ENCODE measurements around the gene IL4R. TPM values are rescaled to one million over a fixed set of nuclear protein-coding genes. Genes with fewer than 3 reads are reported as not detected.

IL4R gene
- polyA plus RNA-seq, 2 donors = 51.1 to 60.0 TPM

DNA sequence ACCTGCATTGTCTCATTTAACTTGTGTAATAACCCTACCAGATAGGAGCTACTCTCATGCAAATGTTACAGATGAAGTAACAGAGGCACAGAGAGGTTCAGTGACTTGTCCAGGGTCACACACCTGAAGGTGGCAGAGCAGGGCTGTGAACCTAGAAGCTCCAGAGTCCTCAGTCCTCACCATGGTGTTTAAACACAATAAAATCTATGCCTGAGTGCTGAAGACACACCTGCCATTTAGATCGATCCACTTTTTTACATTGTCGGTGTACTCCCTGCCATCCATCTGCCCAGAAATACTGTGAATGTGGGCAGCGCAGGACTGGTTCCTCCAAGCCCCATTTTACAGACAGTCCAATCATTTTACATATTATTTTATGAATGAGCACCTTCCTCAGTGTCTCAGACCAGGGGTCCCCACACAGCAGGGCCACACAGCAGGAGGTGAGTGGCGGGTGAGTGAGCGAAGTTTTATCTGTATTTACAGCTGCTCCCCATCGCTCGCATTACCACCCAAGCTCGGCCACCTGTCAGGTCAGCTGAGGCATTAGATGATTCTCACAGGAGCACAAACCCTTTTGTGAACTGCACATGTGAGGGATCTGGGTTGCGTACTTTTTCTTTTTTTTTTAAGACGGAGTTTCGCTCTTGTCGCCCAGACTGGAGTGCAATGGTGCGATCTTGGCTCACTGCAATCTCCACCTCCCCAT lies 5.6 kb downstream of the IL4R start:
- peaks cover 0 to 30% of the 10 kb centered on the region in 2 donors for H3K4me1 ChIP-seq (ENCODE audit: control insufficient read depth in 2 of 2, insufficient read depth in 2 of 2, low read length in 1 of 2)
- H3K27me3 ChIP-seq (ENCODE audit: control insufficient read depth in 1 of 2, insufficient read depth in 2 of 2, low read length in 2 of 2) = no peaks in the 10 kb centered on the region
- H3K36me3 ChIP-seq (ENCODE audit: control insufficient read depth in 2 of 2, insufficient read depth in 2 of 2, low read length in 1 of 2) = no peaks in the 10 kb centered on the region
- WGBS, 2 donors = 80 to 91% methylated on average over 13 of the region's 13 CpGs
- H3K4me3 ChIP-seq (ENCODE audit: low read depth in 1 of 2, low read length in 2 of 2) = no peak overlapping the region
- peak overlapping the region; percentile 96 to 98 for H3K27ac ChIP-seq (ENCODE audit: low read depth in 2 of 2, low read length in 1 of 2)
- H3K9me3 ChIP-seq (ENCODE audit: control insufficient read depth in 2 of 2, insufficient read depth in 1 of 2, low read depth in 1 of 2, low read length in 1 of 2) = no peaks in the 10 kb centered on the region

GRCh38 chr16:27320261-27321012 lies 6.7 kb downstream of the IL4R start:
- Histone ChIP-seq H3K4me1 (ENCODE audit: control insufficient read depth in 2 of 2, insufficient read depth in 2 of 2, low read length in 1 of 2) (peaks cover 0 to 31% of the 10 kb centered on the region in 2 donors), H3K9me3 (ENCODE audit: control insufficient read depth in 2 of 2, insufficient read depth in 1 of 2, low read depth in 1 of 2, low read length in 1 of 2) (no peaks in the 10 kb centered on the region), H3K4me3 (ENCODE audit: low read depth in 1 of 2, low read length in 2 of 2) (no peak overlapping the region), H3K27ac (ENCODE audit: low read depth in 2 of 2, low read length in 1 of 2) (peak overlapping the region; percentile 55 to 96), H3K27me3 (ENCODE audit: control insufficient read depth in 1 of 2, insufficient read depth in 2 of 2, low read length in 2 of 2) (no peaks in the 10 kb centered on the region), H3K36me3 (ENCODE audit: control insufficient read depth in 2 of 2, insufficient read depth in 2 of 2, low read length in 1 of 2) (peaks cover 0 to 3% of the 10 kb centered on the region in 2 donors)
- 59 to 64% methylated on average over 12 of the region's 12 CpGs for WGBS, 2 donors

GRCh38 chr16:27321013-27321915 lies 7.5 kb downstream of the IL4R start:
- Histone ChIP-seq H3K27ac (ENCODE audit: low read depth in 2 of 2, low read length in 1 of 2) (peak overlapping the region; percentile 78 to 91), H3K4me3 (ENCODE audit: low read depth in 1 of 2, low read length in 2 of 2) (no peak overlapping the region), H3K36me3 (ENCODE audit: control insufficient read depth in 2 of 2, insufficient read depth in 2 of 2, low read length in 1 of 2) (peaks cover 0 to 3% of the 10 kb centered on the region in 2 donors), H3K27me3 (ENCODE audit: control insufficient read depth in 1 of 2, insufficient read depth in 2 of 2, low read length in 2 of 2) (no peaks in the 10 kb centered on the region), H3K4me1 (ENCODE audit: control insufficient read depth in 2 of 2, insufficient read depth in 2 of 2, low read length in 1 of 2) (peaks cover 5 to 31% of the 10 kb centered on the region in 2 donors), H3K9me3 (ENCODE audit: control insufficient read depth in 2 of 2, insufficient read depth in 1 of 2, low read depth in 1 of 2, low read length in 1 of 2) (no peaks in the 10 kb centered on the region)
- WGBS, 2 donors = 61 to 74% methylated on average over 7 of the region's 7 CpGs

DNA sequence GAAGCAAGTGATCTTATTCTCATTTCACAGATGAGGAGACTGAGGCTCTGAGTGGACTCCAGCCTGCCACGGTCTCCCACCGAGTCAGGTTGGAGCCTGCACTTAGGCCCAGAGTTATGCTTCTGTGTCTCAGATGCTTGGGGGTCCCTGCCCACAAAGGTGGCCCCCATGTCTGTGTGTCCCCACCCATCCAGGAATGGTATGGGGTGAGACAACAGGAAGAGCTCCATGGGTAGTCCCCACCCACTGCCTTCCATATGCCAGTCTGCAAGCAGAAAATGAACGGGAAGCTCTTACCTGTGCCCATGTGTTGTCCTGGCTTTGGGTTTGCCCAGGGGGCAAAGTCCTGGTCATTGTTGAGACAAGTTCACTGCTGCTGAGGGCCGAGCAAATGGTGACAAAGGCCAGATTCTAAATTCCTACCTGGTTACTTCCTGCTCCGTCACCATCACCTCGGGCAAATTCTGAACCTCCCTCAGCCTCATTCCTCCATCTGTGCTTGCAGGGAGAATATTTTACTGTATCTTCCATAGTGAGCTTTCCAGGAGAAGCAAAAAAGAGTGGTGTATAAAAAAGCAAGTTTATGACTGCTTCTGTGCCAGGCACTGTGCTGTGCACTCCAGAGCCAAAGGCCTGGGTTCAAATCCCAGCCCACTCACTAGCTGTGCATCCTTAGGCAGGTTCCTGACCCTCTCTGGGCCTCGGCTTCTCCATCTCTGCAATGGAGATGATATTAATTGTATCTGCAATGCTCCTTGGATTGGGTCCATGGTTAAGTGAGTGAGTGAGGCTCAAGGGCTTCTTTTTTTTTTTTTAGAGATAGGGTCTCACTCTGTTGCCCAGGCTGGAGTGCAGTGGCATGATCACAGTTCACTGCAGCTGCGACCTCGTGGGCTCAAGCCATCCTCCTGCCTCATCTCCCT lies 9.3 kb downstream of the IL4R start:
- Histone ChIP-seq H3K9me3 (ENCODE audit: control insufficient read depth in 2 of 2, insufficient read depth in 1 of 2, low read depth in 1 of 2, low read length in 1 of 2) (no peaks in the 10 kb centered on the region), H3K4me3 (ENCODE audit: low read depth in 1 of 2, low read length in 2 of 2) (no peak overlapping the region), H3K36me3 (ENCODE audit: control insufficient read depth in 2 of 2, insufficient read depth in 2 of 2, low read length in 1 of 2) (peaks cover 0 to 3% of the 10 kb centered on the region in 2 donors), H3K27ac (ENCODE audit: low read depth in 2 of 2, low read length in 1 of 2) (peak overlapping the region; percentile 90 to 99), H3K4me1 (ENCODE audit: control insufficient read depth in 2 of 2, insufficient read depth in 2 of 2, low read length in 1 of 2) (peaks cover 7 to 33% of the 10 kb centered on the region in 2 donors), H3K27me3 (ENCODE audit: control insufficient read depth in 1 of 2, insufficient read depth in 2 of 2, low read length in 2 of 2) (no peaks in the 10 kb centered on the region)
- 70% methylated on average over 9 of the region's 9 CpGs for WGBS, 2 donors

DNA sequence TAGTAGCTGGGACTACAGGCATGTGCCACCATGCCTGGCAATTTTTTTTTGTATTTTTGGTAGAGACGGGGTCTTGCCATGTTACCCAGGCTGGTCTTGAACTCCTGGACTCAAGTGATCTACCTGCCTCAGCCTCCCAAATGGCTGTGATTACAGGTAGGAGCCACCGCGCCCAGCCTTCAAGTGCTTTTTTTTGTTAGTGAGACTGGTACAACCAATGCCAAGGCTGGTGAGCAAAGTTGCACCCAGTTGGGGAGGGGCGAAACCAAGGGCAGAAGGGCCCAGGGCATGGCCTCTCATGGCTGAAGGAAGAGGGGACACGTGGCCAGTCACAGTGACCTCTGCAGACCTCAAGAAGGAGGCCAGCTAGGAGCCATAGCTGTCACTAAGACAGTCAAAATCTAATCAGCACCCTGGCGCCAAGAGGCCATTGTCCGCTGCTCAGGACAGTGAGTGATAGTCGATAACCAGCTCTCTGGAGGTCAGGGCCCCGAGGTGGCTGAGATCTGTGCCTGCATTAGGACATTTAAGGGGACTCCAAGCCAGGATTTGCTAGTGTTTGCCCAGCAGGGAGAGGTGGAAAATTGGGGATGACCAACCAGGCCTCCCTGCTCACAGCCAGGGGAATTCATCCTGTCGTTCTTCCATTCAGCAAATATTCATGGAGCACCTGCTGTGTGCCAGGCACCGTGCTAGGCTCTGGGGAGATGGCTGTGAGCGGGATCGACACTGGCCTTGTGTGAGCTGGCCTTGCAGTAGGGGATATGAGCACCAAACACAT lies 10.2 kb downstream of the IL4R start:
- H3K36me3 ChIP-seq (ENCODE audit: control insufficient read depth in 2 of 2, insufficient read depth in 2 of 2, low read length in 1 of 2) = peaks cover 0 to 3% of the 10 kb centered on the region in 2 donors
- no peak overlapping the region for H3K4me3 ChIP-seq (ENCODE audit: low read depth in 1 of 2, low read length in 2 of 2)
- H3K27me3 ChIP-seq (ENCODE audit: control insufficient read depth in 1 of 2, insufficient read depth in 2 of 2, low read length in 2 of 2) = no peaks in the 10 kb centered on the region
- WGBS, 2 donors = 77 to 82% methylated on average over 13 of the region's 13 CpGs
- peaks cover 7 to 29% of the 10 kb centered on the region in 2 donors for H3K4me1 ChIP-seq (ENCODE audit: control insufficient read depth in 2 of 2, insufficient read depth in 2 of 2, low read length in 1 of 2)
- H3K27ac ChIP-seq (ENCODE audit: low read depth in 2 of 2, low read length in 1 of 2) = peak overlapping the region; percentile 90 to 99
- no peaks in the 10 kb centered on the region for H3K9me3 ChIP-seq (ENCODE audit: control insufficient read depth in 2 of 2, insufficient read depth in 1 of 2, low read depth in 1 of 2, low read length in 1 of 2)

DNA sequence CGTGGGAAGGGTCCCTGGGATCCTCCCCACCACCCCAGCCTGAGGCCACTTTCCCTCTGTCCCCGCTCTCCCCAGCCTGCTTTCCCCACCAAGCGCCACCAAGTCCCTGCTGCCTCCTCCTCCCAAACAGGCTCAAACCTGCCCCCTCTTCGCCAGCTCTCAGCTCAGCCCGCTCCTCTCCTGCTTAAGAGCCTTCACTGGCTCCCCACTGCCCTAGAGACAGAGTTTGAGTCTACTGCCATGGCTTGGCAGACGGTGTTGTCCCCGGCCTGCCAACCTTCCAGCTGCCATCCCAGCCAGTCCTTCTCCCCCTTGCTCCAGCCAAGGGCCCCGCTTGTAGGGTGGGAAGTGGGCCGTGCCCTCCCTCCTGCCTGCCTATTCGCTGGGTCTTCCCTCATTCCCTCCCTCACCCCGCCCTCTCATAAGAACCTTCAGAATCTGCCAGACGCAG lies 11.1 kb downstream of the IL4R start:
- Histone ChIP-seq H3K27me3 (ENCODE audit: control insufficient read depth in 1 of 2, insufficient read depth in 2 of 2, low read length in 2 of 2) (no peaks in the 10 kb centered on the region), H3K4me1 (ENCODE audit: control insufficient read depth in 2 of 2, insufficient read depth in 2 of 2, low read length in 1 of 2) (peaks cover 7 to 23% of the 10 kb centered on the region in 2 donors), H3K36me3 (ENCODE audit: control insufficient read depth in 2 of 2, insufficient read depth in 2 of 2, low read length in 1 of 2) (peaks cover 0 to 3% of the 10 kb centered on the region in 2 donors), H3K9me3 (ENCODE audit: control insufficient read depth in 2 of 2, insufficient read depth in 1 of 2, low read depth in 1 of 2, low read length in 1 of 2) (no peaks in the 10 kb centered on the region), H3K27ac (ENCODE audit: low read depth in 2 of 2, low read length in 1 of 2) (peak overlapping the region; percentile 90 to 99), H3K4me3 (ENCODE audit: low read depth in 1 of 2, low read length in 2 of 2) (no peak overlapping the region)
- WGBS, 2 donors = 60% methylated on average over 12 of the region's 12 CpGs

DNA sequence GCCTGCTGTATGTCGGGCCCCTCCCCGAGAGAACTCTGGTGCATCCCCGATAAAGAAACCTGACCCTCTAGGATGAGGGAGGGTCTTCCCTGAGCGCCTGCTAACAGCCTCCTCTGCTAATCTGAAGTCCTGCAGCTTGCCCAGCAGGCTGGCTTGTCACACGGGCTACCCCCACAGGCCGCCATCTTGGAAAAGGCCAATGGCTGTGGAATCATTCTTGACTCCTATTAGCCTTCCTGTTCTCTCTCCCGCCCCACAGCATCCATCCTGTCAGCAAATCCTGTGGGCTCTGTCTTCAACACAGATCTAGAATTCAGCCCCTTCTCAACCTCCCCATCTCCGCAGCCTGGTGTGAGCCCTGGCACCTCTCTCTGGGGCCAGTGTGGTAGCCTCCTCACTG lies 12.0 kb downstream of the IL4R start:
- H3K4me1 ChIP-seq (ENCODE audit: control insufficient read depth in 2 of 2, insufficient read depth in 2 of 2, low read length in 1 of 2) = peaks cover 7 to 23% of the 10 kb centered on the region in 2 donors

GRCh38 chr16:27326251-27326650 lies 12.5 kb downstream of the IL4R start:
- 86 to 92% methylated on average over 6 of the region's 6 CpGs for WGBS, 2 donors
- Histone ChIP-seq H3K27me3 (ENCODE audit: control insufficient read depth in 1 of 2, insufficient read depth in 2 of 2, low read length in 2 of 2) (no peaks in the 10 kb centered on the region), H3K4me3 (ENCODE audit: low read depth in 1 of 2, low read length in 2 of 2) (no peak overlapping the region), H3K9me3 (ENCODE audit: control insufficient read depth in 2 of 2, insufficient read depth in 1 of 2, low read depth in 1 of 2, low read length in 1 of 2) (no peaks in the 10 kb centered on the region), H3K36me3 (ENCODE audit: control insufficient read depth in 2 of 2, insufficient read depth in 2 of 2, low read length in 1 of 2) (peaks cover 0 to 3% of the 10 kb centered on the region in 2 donors), H3K4me1 (ENCODE audit: control insufficient read depth in 2 of 2, insufficient read depth in 2 of 2, low read length in 1 of 2) (peaks cover 7 to 23% of the 10 kb centered on the region in 2 donors), H3K27ac (ENCODE audit: low read depth in 2 of 2, low read length in 1 of 2) (peak overlapping the region; percentile 99)

More for the DNA sequence above, 12.0 kb downstream of the IL4R start:
- WGBS, 2 donors = 93 to 94% methylated on average over 8 of the region's 8 CpGs
- Histone ChIP-seq H3K27ac (ENCODE audit: low read depth in 2 of 2, low read length in 1 of 2) (peak overlapping the region; percentile 99), H3K27me3 (ENCODE audit: control insufficient read depth in 1 of 2, insufficient read depth in 2 of 2, low read length in 2 of 2) (no peaks in the 10 kb centered on the region), H3K4me3 (ENCODE audit: low read depth in 1 of 2, low read length in 2 of 2) (no peak overlapping the region), H3K9me3 (ENCODE audit: control insufficient read depth in 2 of 2, insufficient read depth in 1 of 2, low read depth in 1 of 2, low read length in 1 of 2) (no peaks in the 10 kb centered on the region), H3K36me3 (ENCODE audit: control insufficient read depth in 2 of 2, insufficient read depth in 2 of 2, low read length in 1 of 2) (peaks cover 0 to 3% of the 10 kb centered on the region in 2 donors)

Data from esophagus (tissue), 2 donors.